Esophagus muscularis mucosa (tissue), 4 donors: ENCODE data around the gene NEURL3. TPM values are rescaled to one million over a fixed set of nuclear protein-coding genes. Genes with fewer than 3 reads are reported as not detected.
"Not testable (repeated sequence)": the region's sequence is repeated elsewhere in the genome, so short reads cannot be mapped to it uniquely, and the experiment has no call there.

Experiments used
- DNase-seq: peaks from one replicate; pipeline ENCODE4 v3.0.0-alpha.2; 2017; ENCODE audit errors: extremely low spot score
- H3K27ac ChIP-seq, 4 donors: fragments of 200-600 bp; sonication (generic); replicated peaks in 1 of 4; 1 replicate in 3 of 4; 2 replicates in 1 of 4; pipeline ENCODE4 v1.5.1; 2016 to 2019; ENCODE audit warnings: mild to moderate bottlenecking in 1 of 4
- H3K27me3 ChIP-seq, 4 donors: fragments of 200-600 bp; sonication (generic); one replicate each; pipeline versions ENCODE4 v1.5.1 to v1.6.0; 2016 to 2019
- H3K36me3 ChIP-seq, 4 donors: fragments of 200-600 bp; sonication (generic); one replicate each; pipeline ENCODE4 v1.5.1; 2016 to 2019
- H3K4me1 ChIP-seq, 4 donors: fragments of 200-600 bp; sonication (generic); one replicate each; pipeline ENCODE4 v1.5.1; 2016 to 2019
- H3K4me3 ChIP-seq, 4 donors: fragments of 200-600 bp; sonication (generic); 1 replicate in 2 of 4; 2 replicates in 2 of 4; pipeline ENCODE4 v1.5.1; 2016 to 2019; ENCODE audit warnings: mild to moderate bottlenecking in 4 of 4, moderate library complexity in 1 of 4
- H3K9me3 ChIP-seq, 4 donors: fragments of 200-600 bp; sonication (generic); 1 replicate in 3 of 4; 2 replicates in 1 of 4; pipeline ENCODE4 v1.5.1; 2016 to 2019
- CTCF ChIP-seq, 3 experiments: fragments of 200-600 bp in 2 of 3; fragments of 450-650 bp in 1 of 3; sonication (generic) in 2 of 3; IDR thresholded peaks; one replicate each; pipeline ENCODE4 v1.5.1; 2017 to 2019; ENCODE audit warnings: antibody characterized with exemption in 3 of 3, mild to moderate bottlenecking in 2 of 3, moderate library complexity in 1 of 3
- EP300 ChIP-seq: sonication (generic); formaldehyde crosslinking; IDR thresholded peaks from one replicate; pipeline ENCODE4 v1.6.1; 2017; ENCODE audit warnings: antibody characterized with exemption
- POLR2A ChIP-seq: fragments of 450-650 bp; IDR thresholded peaks from one replicate; pipeline ENCODE4 v1.6.1; 2017; ENCODE audit warnings: antibody characterized with exemption, moderate library complexity, mild to moderate bottlenecking, low read depth
- POLR2AphosphoS5 ChIP-seq, 2 donors: sonication (generic); formaldehyde crosslinking; IDR thresholded peaks; one replicate each; pipeline ENCODE4 v1.6.1; 2017; ENCODE audit warnings: antibody characterized with exemption in 2 of 2
- WGBS: methylation state at CpG from one replicate; pipeline ENCODE4 v1.1.5; 2018; 5-methylcytosine and 5-hydroxymethylcytosine counted together
- intact Hi-C: fragments of 100-400 bp; cut with DNase I; formaldehyde crosslinking; loops from one replicate; pipeline ENCODE4 v1.15.1; 2023
- total RNA-seq, 4 donors: library from RNA; depleted of rRNA; stranded (reverse); fragments of >200 nt; gene quantifications; one replicate each; pipeline versions ENCODE4 v1.1.0 to v1.2.1, GENCODE V29; 2016

Gene NEURL3
- total RNA-seq, 4 donors from 2014 or later = not detected

- no peaks in the 10 kb centered on the region for H3K4me1 ChIP-seq
- intact Hi-C loops = no loop called here
- no peak for TF ChIP-seq POLR2AphosphoS5 (IDR thresholded peaks at IDR 0.05)
- TF ChIP-seq POLR2A = no peak
- no peak for TF ChIP-seq CTCF (IDR thresholded peaks at IDR 0.05)
- TF ChIP-seq EP300 = no peak
- no peaks in the 10 kb centered on the region for H3K36me3 ChIP-seq
- peaks cover 0 to 19% (median 5%) of the 10 kb centered on the region in 4 donors for H3K9me3 ChIP-seq
- no peaks in the 10 kb centered on the region for H3K27me3 ChIP-seq
- no peak for DNase-seq
- no peak overlapping the region for H3K27ac ChIP-seq
- WGBS = 75% methylated on average over 2 of the region's 2 CpGs
- no peak overlapping the region for H3K4me3 ChIP-seq
Observed at GRCh38 chr2:96463119-96463518, 42.0 kb downstream of the NEURL3 start.

- H3K4me3 ChIP-seq, DNase-seq, intact Hi-C loops, H3K27me3 ChIP-seq, H3K27ac ChIP-seq, H3K4me1 ChIP-seq, H3K36me3 ChIP-seq: not testable (repeated sequence)
- WGBS = no CpG with 5 or more reads among the region's 30 CpGs
- peaks cover 0 to 19% (median 5%) of the 10 kb centered on the region in 4 donors for H3K9me3 ChIP-seq
Observed at GRCh38 chr2:96461616-96462015, 43.5 kb downstream of the NEURL3 start.

- Histone ChIP-seq H3K36me3 (no peaks in the 10 kb centered on the region), H3K4me3 (no peak overlapping the region), H3K27ac (no peak overlapping the region), H3K27me3 (peaks cover 0 to 15% (median 0%) of the 10 kb centered on the region in 4 donors), H3K9me3 (no peaks in the 10 kb centered on the region), H3K4me1 (no peaks in the 10 kb centered on the region)
- intact Hi-C loops = no loop called here
- DNase-seq = no peak
- WGBS = 95% methylated on average over 6 of the region's 6 CpGs
- TF ChIP-seq POLR2A (no peak), POLR2AphosphoS5 (IDR thresholded peaks at IDR 0.05) (no peak), CTCF (IDR thresholded peaks at IDR 0.05) (no peak), EP300 (no peak)
Observed at GRCh38 chr2:96452053-96452452, 53.1 kb downstream of the NEURL3 start.

GRCh38 chr2:96449637-96450036, 55.5 kb downstream of the NEURL3 start:
- Histone ChIP-seq H3K4me1 (no peaks in the 10 kb centered on the region), H3K36me3 (no peaks in the 10 kb centered on the region), H3K9me3 (no peaks in the 10 kb centered on the region), H3K27ac (no peak overlapping the region), H3K4me3 (no peak overlapping the region), H3K27me3 (peaks cover 0 to 15% (median 0%) of the 10 kb centered on the region in 4 donors)
- 86% methylated on average over 6 of the region's 6 CpGs for WGBS
- DNase-seq = peak; percentile 60
- no peak for TF ChIP-seq CTCF (IDR thresholded peaks at IDR 0.05)
- TF ChIP-seq EP300 = no peak
- no peak for TF ChIP-seq POLR2AphosphoS5 (IDR thresholded peaks at IDR 0.05)
- no peak for TF ChIP-seq POLR2A
- intact Hi-C loops = no loop called here

GRCh38 chr2:96449174-96449573, 56.0 kb downstream of the NEURL3 start:
- TF ChIP-seq CTCF (IDR thresholded peaks at IDR 0.05) = no peak

More at GRCh38 chr2:96449174-96449573, 56.0 kb downstream of the NEURL3 start:
- Histone ChIP-seq H3K36me3 (no peaks in the 10 kb centered on the region), H3K4me1 (no peaks in the 10 kb centered on the region), H3K9me3 (no peaks in the 10 kb centered on the region), H3K27me3 (peaks cover 0 to 15% (median 0%) of the 10 kb centered on the region in 4 donors), H3K27ac (no peak overlapping the region), H3K4me3 (no peak overlapping the region)
- intact Hi-C loops = no loop called here
- peak; percentile 57 for DNase-seq
- WGBS = 74% methylated on average over 2 of the region's 2 CpGs
